ENCODE data around the gene LRRC15.

The LRRC15 gene

GRCh38 chr3:194315088-194315964 lies 54.2 kb downstream of the LRRC15 start:
- peak; percentile 86 for DNase-seq

GRCh38 chr3:194314388-194315068 lies 55.0 kb downstream of the LRRC15 start:
- DNase-seq: no peak

GRCh38 chr3:194313560-194314387 lies 55.8 kb downstream of the LRRC15 start:
- no peak for DNase-seq

- DNase-seq: no peak
Measured at GRCh38 chr3:194312743-194313281, 56.7 kb downstream of the LRRC15 start.

GRCh38 chr3:194312186-194312742 lies 57.3 kb downstream of the LRRC15 start:
- DNase-seq: no peak

- no peak for DNase-seq
Measured at GRCh38 chr3:194311000-194311399, 58.5 kb downstream of the LRRC15 start.

GRCh38 chr3:194310060-194310835 lies 59.3 kb downstream of the LRRC15 start:
- no peak for DNase-seq

- no peak for DNase-seq
Measured at GRCh38 chr3:194308601-194309449, 60.7 kb downstream of the LRRC15 start.

GRCh38 chr3:194307849-194308248 lies 61.7 kb downstream of the LRRC15 start:
- no peak for DNase-seq

GRCh38 chr3:194306771-194307640 lies 62.5 kb downstream of the LRRC15 start:
- peak; percentile 54 for DNase-seq

- peak; percentile 85 for DNase-seq
Measured at GRCh38 chr3:194306109-194306686, 63.3 kb downstream of the LRRC15 start.

- DNase-seq: no peak
Measured at GRCh38 chr3:194305356-194306108, 64.0 kb downstream of the LRRC15 start.

All from hematopoietic multipotent progenitor cell treated with erythropoietin and hydrocortisone succinate and interleukin-3 and kit ligand, for 6 days (in vitro differentiated cells).